Fibroblast of skin of left quadriceps (primary cell): Measurements from ENCODE around the gene GASK1A.
"Not testable (repeated sequence)": the region's sequence is repeated elsewhere in the genome, so short reads cannot be mapped to it uniquely, and the experiment has no call there.

Experiments
- DNase-seq, 2 experiments: peaks; one replicate each; pipeline ENCODE4 v3.0.0-alpha.2; 2013; ENCODE audit warnings: low read depth in 2 of 2

GASK1A gene

GRCh38 chr3:43031485-43031884, 52.4 kb downstream of the GASK1A start:
- DNase-seq = no peak

GRCh38 chr3:43031889-43032545, 52.9 kb downstream of the GASK1A start:
- DNase-seq = no peak

GRCh38 chr3:43032646-43033628, 53.8 kb downstream of the GASK1A start:
- DNase-seq = no peak

GRCh38 chr3:43034200-43034599, 55.1 kb downstream of the GASK1A start:
- DNase-seq = no peak

GRCh38 chr3:43034911-43035310, 55.8 kb downstream of the GASK1A start:
- DNase-seq = no peak

- no peak for DNase-seq
These were observed 56.8 kb downstream of the GASK1A start for GRCh38 chr3:43035801-43036365.

- DNase-seq = no peak
These were observed 57.7 kb downstream of the GASK1A start for GRCh38 chr3:43036621-43037423.

- DNase-seq = no peak
These were observed 58.9 kb downstream of the GASK1A start for GRCh38 chr3:43038010-43038409.

- DNase-seq = no peak
These were observed 62.4 kb downstream of the GASK1A start for GRCh38 chr3:43041517-43041916.

- no peak for DNase-seq
These were observed 64.1 kb downstream of the GASK1A start for GRCh38 chr3:43043071-43043766.

- DNase-seq = no peak
These were observed 64.7 kb downstream of the GASK1A start for GRCh38 chr3:43043793-43044192.

- not testable (repeated sequence) for DNase-seq
These were observed 66.0 kb downstream of the GASK1A start for GRCh38 chr3:43045079-43045478.

- no peak for DNase-seq
These were observed 67.5 kb downstream of the GASK1A start for GRCh38 chr3:43046583-43046982.

- DNase-seq = no peak
These were observed 69.4 kb downstream of the GASK1A start for GRCh38 chr3:43048470-43048869.

- DNase-seq = no peak
These were observed 74.2 kb downstream of the GASK1A start for GRCh38 chr3:43053291-43053690.

- no peak for DNase-seq
These were observed 75.6 kb downstream of the GASK1A start for GRCh38 chr3:43054754-43055153.

GRCh38 chr3:43055393-43055792, 76.3 kb downstream of the GASK1A start:
- no peak for DNase-seq

- DNase-seq = no peak
These were observed 77.0 kb downstream of the GASK1A start for GRCh38 chr3:43055806-43056770.

GRCh38 chr3:43059456-43059855, 80.3 kb downstream of the GASK1A start:
- DNase-seq = no peak
